BLaER1 treated with 17β-estradiol and CSF1 and Interleukin-3, amounts not matched to agents 10 nM and 100 nM (cell line): ENCODE measurements around the gene OR2A5.

Experiments used
- H3K27ac ChIP-seq, 11 experiments: shearing (Covaris generic); formaldehyde crosslinking; 2 replicates each; pipeline ENCODE4 v1.8.1; 2022
- H3K27me3 ChIP-seq, 11 experiments: shearing (Covaris generic); formaldehyde crosslinking; 2 replicates each; pipeline ENCODE4 v1.8.1; 2022
- H3K36me3 ChIP-seq, 11 experiments: shearing (Covaris generic); formaldehyde crosslinking; 2 replicates each; pipeline ENCODE4 v1.8.1; 2022
- H3K4me1 ChIP-seq, 10 experiments: shearing (Covaris generic); formaldehyde crosslinking; 2 replicates each; pipeline ENCODE4 v1.8.1; 2022
- H3K4me2 ChIP-seq, 11 experiments: shearing (Covaris generic); formaldehyde crosslinking; 2 replicates each; pipeline ENCODE4 v1.8.1; 2022
- H3K4me3 ChIP-seq, 10 experiments: shearing (Covaris generic); formaldehyde crosslinking; 2 replicates each; pipeline ENCODE4 v1.8.1; 2022
- H3K9ac ChIP-seq, 11 experiments: shearing (Covaris generic); formaldehyde crosslinking; 2 replicates each; pipeline ENCODE4 v1.8.1; 2022
- H3K9me3 ChIP-seq, 11 experiments: shearing (Covaris generic); formaldehyde crosslinking; replicated peaks in 1 of 11; 2 replicates each; pipeline ENCODE4 v1.8.1; 2022
- H4K20me1 ChIP-seq, 11 experiments: shearing (Covaris generic); formaldehyde crosslinking; 2 replicates each; pipeline ENCODE4 v1.8.1; 2022
- Cebpa-rat ChIP-seq, 11 experiments: shearing (Covaris generic); IDR thresholded peaks; 2 replicates each; pipeline ENCODE4 v1.8.1; 2022

Gene OR2A5

DNA sequence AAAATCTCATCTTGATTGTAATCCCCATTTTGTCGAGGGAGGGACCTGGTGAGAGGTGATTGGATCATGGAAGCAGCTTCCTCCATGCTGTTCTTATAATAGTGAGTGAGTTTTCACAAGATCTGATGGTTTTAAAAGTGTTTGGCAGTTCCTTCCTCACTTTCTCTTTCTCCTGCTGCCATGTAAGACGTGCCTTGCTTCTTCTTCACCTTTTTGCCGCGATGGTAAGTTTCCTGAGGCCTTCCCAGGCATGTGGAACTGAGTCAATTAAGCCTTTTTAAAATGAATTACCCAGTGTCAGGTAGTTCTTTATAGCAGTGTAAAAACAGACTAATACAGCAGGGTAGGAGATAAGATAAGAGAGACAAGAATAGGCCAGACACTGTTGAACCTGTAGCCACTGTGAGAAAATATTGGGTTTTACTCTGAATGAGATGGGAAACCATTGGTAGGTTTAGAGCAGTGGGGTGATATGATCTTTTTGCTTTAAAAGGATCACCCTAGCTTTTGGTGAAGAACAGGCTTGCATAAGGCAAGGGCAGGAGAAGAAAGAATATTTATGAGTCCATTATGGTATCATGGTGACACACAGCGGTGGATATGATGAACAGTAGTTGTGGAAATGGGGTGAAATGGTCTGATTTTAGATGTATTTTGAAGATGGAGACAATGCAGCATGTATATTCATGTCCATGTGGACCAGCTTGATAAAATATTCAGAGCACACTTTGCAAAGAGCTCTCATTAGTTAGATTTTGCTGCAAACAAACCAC lies 37.1 kb upstream of the OR2A5 start:
- Histone ChIP-seq H3K4me3 (no peak overlapping the region), H3K36me3 (peaks cover 0 to 9% (median 0%) of the 10 kb centered on the region in 11 experiments; a peak in 3 of 22 replicates), H3K9ac (no peak overlapping the region), H4K20me1 (no peaks in the 10 kb centered on the region), H3K9me3 (peaks cover 31 to 41% (median 37%) of the 10 kb centered on the region in 11 experiments), H3K27me3 (no peaks in the 10 kb centered on the region), H3K4me2 (no peak overlapping the region), H3K27ac (no peak overlapping the region), H3K4me1 (peaks cover 0 to 10% (median 0%) of the 10 kb centered on the region in 10 experiments; a peak in 3 of 20 replicates)
- TF ChIP-seq Cebpa-rat (IDR thresholded peaks at IDR 0.05) = no peak

DNA sequence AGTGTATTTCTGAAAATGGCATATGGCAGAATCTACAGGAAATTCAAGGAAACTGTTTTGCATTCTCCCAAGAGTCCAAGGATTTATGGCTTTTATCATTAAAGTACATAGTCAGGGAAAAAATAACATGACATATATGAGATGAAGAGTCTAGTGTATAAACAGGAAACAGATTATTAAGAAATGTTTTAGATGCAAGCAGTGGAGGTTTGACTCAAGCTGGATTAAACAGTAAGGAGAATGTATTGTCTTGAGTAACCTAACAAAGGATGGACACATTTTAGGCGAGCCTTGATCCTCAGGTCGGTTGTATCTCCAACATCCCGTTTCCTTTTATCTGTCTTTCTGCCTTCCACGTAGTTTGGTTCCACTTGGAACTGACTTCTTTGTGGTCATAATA lies 30.7 kb upstream of the OR2A5 start:
- Histone ChIP-seq H3K4me3 (no peak overlapping the region), H3K27me3 (no peaks in the 10 kb centered on the region), H3K9ac (no peak overlapping the region), H3K9me3 (peaks cover 0 to 9% (median 0%) of the 10 kb centered on the region in 11 experiments; a peak in 2 of 22 replicates), H3K27ac (no peak overlapping the region), H3K4me2 (no peak overlapping the region), H3K4me1 (no peaks in the 10 kb centered on the region), H3K36me3 (no peaks in the 10 kb centered on the region), H4K20me1 (no peaks in the 10 kb centered on the region)
- TF ChIP-seq Cebpa-rat (IDR thresholded peaks at IDR 0.05) = no peak

DNA sequence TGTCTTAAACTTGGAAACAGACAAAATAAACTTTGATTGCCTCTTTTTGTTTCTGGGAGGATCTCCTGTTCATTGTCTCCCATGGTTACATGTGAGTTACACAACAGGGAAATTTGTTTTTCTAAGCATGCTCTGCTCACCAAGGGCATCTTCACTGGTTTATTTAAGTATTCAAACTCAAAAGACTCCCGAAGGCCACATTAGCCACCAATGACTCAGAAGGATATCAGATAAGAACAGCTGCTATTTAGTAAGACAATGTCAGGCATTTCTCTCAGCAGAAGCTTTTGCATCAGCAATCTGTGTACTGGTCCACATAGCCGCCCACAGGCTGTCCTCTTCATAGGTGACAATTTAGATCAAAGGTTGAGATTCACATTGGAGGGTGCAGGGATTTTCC lies 29.3 kb upstream of the OR2A5 start:
- Histone ChIP-seq H3K4me3 (no peak overlapping the region), H4K20me1 (no peaks in the 10 kb centered on the region), H3K27me3 (no peaks in the 10 kb centered on the region), H3K9me3 (peaks cover 0 to 9% (median 0%) of the 10 kb centered on the region in 11 experiments; a peak in 2 of 22 replicates), H3K4me2 (no peak overlapping the region), H3K36me3 (no peaks in the 10 kb centered on the region), H3K4me1 (no peaks in the 10 kb centered on the region), H3K9ac (no peak overlapping the region), H3K27ac (no peak overlapping the region)
- TF ChIP-seq Cebpa-rat (IDR thresholded peaks at IDR 0.05) = no peak

DNA sequence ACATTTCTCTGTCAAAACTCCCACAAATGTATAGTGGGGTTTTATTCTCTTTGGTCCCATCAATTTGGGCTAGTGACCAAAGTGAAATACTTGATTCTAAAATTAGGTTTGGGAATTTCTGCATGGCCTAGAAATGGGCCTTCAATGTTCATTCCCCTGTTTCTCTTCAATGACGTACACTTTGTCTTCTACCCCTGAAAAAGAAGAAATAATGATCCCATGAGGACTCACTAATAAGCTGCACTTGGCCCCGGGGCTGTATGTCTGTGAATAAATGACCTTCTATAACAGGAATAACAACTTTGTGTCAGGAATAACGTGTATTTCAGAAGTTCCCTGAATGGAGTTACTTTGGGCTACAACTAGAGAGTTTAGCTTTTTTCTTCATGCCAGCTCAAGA lies 28.4 kb upstream of the OR2A5 start:
- no peaks in the 10 kb centered on the region for H3K36me3 ChIP-seq
- H3K4me3 ChIP-seq = no peak overlapping the region
- no peaks in the 10 kb centered on the region for H3K27me3 ChIP-seq
- no peak for TF ChIP-seq Cebpa-rat (IDR thresholded peaks at IDR 0.05)
- peaks cover 0 to 9% (median 0%) of the 10 kb centered on the region in 11 experiments; a peak in 1 of 22 replicates for H3K9me3 ChIP-seq
- H4K20me1 ChIP-seq = no peaks in the 10 kb centered on the region
- H3K27ac ChIP-seq = no peak overlapping the region
- H3K9ac ChIP-seq = no peak overlapping the region
- no peaks in the 10 kb centered on the region for H3K4me1 ChIP-seq
- H3K4me2 ChIP-seq = no peak overlapping the region

DNA sequence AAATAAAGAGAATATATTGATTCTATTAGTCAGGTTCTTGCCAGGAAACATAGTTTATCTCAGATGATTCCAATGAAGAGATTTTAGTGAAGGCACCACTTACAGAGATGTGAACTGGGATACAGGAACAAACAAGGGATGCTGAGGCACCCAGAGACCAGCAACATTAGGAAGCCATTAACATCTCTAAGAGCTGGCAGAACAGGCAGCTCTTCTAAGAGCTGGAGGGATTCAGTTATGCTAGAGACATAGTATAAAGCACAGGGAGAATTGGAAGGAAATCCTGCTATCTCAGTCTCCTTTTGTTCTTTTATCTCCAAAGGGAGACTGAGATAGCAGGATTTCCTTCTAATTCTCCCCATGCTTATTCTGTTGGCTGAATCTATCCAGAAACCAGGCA lies 26.6 kb upstream of the OR2A5 start:
- Histone ChIP-seq H3K4me1 (no peaks in the 10 kb centered on the region), H3K4me3 (no peak overlapping the region), H4K20me1 (no peaks in the 10 kb centered on the region), H3K9ac (no peak overlapping the region), H3K27ac (no peak overlapping the region), H3K9me3 (peaks cover 0 to 6% (median 0%) of the 10 kb centered on the region in 11 experiments; a peak in 1 of 22 replicates), H3K36me3 (no peaks in the 10 kb centered on the region), H3K27me3 (no peaks in the 10 kb centered on the region), H3K4me2 (no peak overlapping the region)
- TF ChIP-seq Cebpa-rat (IDR thresholded peaks at IDR 0.05) = no peak

DNA sequence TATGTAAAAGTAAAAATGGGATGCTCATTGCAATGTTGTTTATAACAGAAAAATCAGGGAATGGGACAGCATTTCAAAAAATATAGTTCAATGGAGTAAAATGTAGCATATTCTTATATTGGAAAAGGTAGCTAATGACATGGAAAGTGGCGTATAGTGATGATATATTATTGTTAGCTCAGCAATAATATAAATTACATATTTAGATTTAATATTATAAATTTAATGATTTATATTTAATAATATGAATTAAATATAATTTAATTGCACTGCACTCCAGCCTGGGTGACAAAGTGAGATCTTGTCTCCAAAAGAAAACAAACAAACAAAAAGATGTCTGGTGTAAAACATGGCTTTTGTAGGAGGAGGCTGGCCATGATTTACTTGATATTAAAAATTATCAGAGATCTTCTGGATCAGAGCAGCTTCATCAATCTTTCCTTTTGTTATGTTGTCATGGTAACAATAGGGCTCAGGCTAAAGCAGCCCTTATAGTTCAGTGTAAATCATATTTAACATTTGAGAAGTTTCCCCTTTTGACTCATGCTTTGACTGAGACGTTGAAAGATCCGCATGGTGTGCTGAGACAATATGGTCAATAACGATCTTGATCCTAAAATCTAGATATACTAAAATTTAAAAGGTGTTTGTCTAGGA lies 25.4 kb upstream of the OR2A5 start:
- H3K27me3 ChIP-seq = no peaks in the 10 kb centered on the region
- no peak overlapping the region for H3K4me2 ChIP-seq
- H3K27ac ChIP-seq = no peak overlapping the region
- no peak overlapping the region for H3K4me3 ChIP-seq
- TF ChIP-seq Cebpa-rat (IDR thresholded peaks at IDR 0.05) = no peak
- H4K20me1 ChIP-seq = no peaks in the 10 kb centered on the region
- H3K4me1 ChIP-seq = no peaks in the 10 kb centered on the region
- H3K9ac ChIP-seq = no peak overlapping the region
- no peaks in the 10 kb centered on the region for H3K36me3 ChIP-seq
- peaks cover 0 to 6% (median 0%) of the 10 kb centered on the region in 11 experiments; a peak in 1 of 22 replicates for H3K9me3 ChIP-seq

DNA sequence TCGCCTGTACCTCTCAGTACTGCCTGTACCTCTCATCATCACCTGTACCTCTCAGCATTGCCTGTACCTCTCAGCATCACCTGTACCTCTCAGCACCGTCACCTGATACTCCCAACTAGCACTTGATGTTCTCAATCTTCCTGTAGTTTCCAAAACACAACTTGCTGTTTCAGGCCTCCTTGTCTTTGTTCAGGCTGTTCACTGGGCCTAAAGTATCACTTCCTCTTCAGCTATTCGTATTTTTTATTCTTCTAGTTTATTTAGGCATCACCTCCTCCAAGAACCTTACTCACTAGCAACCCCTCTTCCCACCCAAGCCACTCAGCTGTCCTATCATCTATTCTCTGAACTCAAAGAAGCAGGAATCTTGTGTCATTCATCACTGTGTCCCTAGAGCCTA lies 24.5 kb upstream of the OR2A5 start:
- Histone ChIP-seq H3K4me3 (no peak overlapping the region), H3K9me3 (no peaks in the 10 kb centered on the region), H3K27ac (no peak overlapping the region; a peak in 1 of 22 replicates), H3K4me2 (no peak overlapping the region), H3K36me3 (no peaks in the 10 kb centered on the region), H3K9ac (no peak overlapping the region), H4K20me1 (no peaks in the 10 kb centered on the region), H3K4me1 (no peaks in the 10 kb centered on the region), H3K27me3 (no peaks in the 10 kb centered on the region)
- TF ChIP-seq Cebpa-rat (IDR thresholded peaks at IDR 0.05) = no peak

DNA sequence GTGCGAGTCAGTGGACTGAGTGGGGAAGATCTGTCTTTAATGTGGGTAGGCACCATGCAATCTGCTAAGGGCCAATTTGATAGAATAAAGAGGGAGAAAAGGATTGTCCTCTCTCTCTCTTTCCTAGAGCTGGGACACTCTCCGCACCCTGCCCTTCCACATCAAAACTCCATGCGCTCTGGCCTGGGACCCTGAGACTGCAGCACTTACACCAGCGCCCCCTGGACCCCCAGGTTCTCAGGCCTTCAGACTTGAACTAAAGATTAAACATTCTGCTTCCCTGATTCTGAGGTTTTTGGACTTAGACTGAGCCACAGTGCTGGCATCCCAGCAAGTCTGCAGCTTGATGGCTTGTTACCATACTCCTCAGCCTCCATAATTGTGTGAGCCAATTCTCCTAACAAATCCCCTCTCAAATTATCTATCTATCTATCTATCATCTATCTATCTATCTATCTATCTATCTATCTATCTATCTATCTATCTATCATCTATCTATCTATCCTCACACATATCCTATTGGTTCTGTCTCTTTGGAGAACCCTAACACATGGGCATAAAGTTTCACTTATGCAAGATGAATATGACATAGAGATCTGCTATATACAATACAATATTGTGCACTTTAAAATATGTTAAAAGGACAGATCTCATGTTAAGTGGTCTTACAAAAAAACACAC lies 22.4 kb upstream of the OR2A5 start:
- Histone ChIP-seq H3K4me3 (no peak overlapping the region), H3K36me3 (no peaks in the 10 kb centered on the region), H3K27me3 (no peaks in the 10 kb centered on the region), H3K4me2 (no peak overlapping the region), H3K9ac (no peak overlapping the region), H3K27ac (no peak overlapping the region), H3K4me1 (peaks cover 0 to 9% (median 0%) of the 10 kb centered on the region in 10 experiments; a peak in 6 of 20 replicates), H4K20me1 (no peaks in the 10 kb centered on the region), H3K9me3 (no peaks in the 10 kb centered on the region)
- no peak for TF ChIP-seq Cebpa-rat (IDR thresholded peaks at IDR 0.05)

DNA sequence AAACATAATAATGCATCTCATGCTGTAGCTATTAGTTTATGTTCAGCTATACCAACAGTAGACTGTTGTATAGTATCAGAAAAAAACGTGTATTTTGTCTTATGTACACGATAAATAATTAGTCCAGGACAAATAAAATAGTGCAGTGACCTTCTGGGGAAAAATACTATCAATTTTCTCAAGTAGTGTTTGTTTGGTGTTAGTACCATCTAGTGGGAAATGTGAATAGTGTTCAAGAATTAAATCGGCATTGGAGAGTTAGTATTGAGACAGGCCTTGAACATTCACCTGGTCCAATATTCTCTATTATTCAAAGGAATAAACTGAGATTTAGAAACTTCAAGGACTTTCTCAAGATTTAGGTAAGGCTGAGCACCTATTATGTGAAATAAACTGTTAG lies 21.7 kb upstream of the OR2A5 start:
- no peak for TF ChIP-seq Cebpa-rat (IDR thresholded peaks at IDR 0.05)
- Histone ChIP-seq H3K36me3 (no peaks in the 10 kb centered on the region), H3K4me2 (no peak overlapping the region), H3K4me3 (no peak overlapping the region), H3K27me3 (no peaks in the 10 kb centered on the region), H3K27ac (no peak overlapping the region), H3K4me1 (peaks cover 0 to 9% (median 0%) of the 10 kb centered on the region in 10 experiments; a peak in 6 of 20 replicates), H3K9me3 (no peaks in the 10 kb centered on the region), H3K9ac (no peak overlapping the region), H4K20me1 (no peaks in the 10 kb centered on the region)
